ENCODE results near the gene INPP5A. TPM values are rescaled to one million over a fixed set of nuclear protein-coding genes. Genes with fewer than 3 reads are reported as not detected.

The INPP5A gene
- total RNA-seq, 1 experiment from 2014 or later = 14.7 TPM

DNA sequence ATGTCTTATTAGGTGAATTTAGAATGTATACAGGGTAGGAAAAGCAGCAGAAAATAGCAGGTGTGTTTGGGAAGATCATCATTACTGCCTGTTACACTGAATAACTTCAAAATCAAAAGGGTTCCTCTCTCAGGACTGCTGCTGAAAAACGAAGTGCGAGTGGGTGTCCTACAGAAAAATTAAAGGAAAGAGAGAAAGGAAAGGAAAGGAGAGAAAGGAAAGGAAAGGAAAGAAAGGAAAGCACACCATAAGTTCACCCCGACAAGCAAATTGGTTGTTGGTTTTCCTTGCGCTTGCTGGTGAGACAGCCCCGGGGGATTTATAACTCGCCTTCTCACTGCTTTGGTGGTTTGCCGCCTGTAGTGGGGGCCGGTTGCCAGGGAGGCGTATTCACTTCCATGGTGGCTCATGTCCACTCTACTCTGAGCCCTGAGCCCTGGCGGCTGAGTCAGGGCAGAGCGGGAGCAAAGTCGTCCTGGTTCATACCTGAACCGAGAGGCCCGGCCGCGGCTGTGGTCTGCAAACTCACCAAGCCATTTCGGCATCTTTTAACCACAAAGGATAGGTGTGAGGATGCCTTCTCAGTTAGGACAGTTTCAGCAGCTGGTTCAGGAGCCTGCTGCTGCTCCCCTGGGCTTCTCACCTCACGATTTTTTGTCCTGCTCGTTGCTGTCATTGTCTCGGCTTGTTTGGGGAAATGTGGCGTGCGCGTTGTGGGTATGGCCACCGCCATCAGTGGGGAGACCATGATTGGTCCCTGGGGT, 26.1 kb downstream of the INPP5A start:
- ChIA-PET CTCF (interaction anchor here (0.6 kb wide), 1 partner anchor 256 kb away, joined by 3 read pairs; no protein-coding TSS in a partner anchor), POLR2A (no interaction called here)
- H3K9me3 Mint-ChIP-seq (ENCODE audit: unreplicated experiment) = no peaks in the 10 kb centered on the region
- intact Hi-C loops (cut with micrococcal nuclease) = no loop called here
- H3K27ac Mint-ChIP-seq (ENCODE audit: low read depth, unreplicated experiment) = no peak overlapping the region
- H3K4me1 Mint-ChIP-seq (ENCODE audit: insufficient read depth, unreplicated experiment) = peaks cover 13% of the 10 kb centered on the region
- H3K4me3 Mint-ChIP-seq (ENCODE audit: unreplicated experiment) = no peak overlapping the region
- TF ChIP-seq CTCF (IDR thresholded peaks at IDR 0.05; ENCODE audit: unreplicated experiment) = no peak
- DNase-seq (ENCODE audit: unreplicated experiment) = no peak
- H3K27me3 Mint-ChIP-seq (ENCODE audit: insufficient read depth, unreplicated experiment) = no peaks in the 10 kb centered on the region
- H3K36me3 Mint-ChIP-seq (ENCODE audit: insufficient read depth, unreplicated experiment) = peaks cover 9% of the 10 kb centered on the region
- no TSS peak for BruUV-seq (replicated peaks)

GRCh38 chr10:132564249-132564605, 26.6 kb downstream of the INPP5A start:
- Mint-ChIP-seq H3K4me3 (ENCODE audit: unreplicated experiment) (no peak overlapping the region), H3K27me3 (ENCODE audit: insufficient read depth, unreplicated experiment) (no peaks in the 10 kb centered on the region), H3K36me3 (ENCODE audit: insufficient read depth, unreplicated experiment) (peaks cover 6% of the 10 kb centered on the region), H3K4me1 (ENCODE audit: insufficient read depth, unreplicated experiment) (peaks cover 13% of the 10 kb centered on the region), H3K27ac (ENCODE audit: low read depth, unreplicated experiment) (no peak overlapping the region), H3K9me3 (ENCODE audit: unreplicated experiment) (no peaks in the 10 kb centered on the region)
- no peak for DNase-seq (ENCODE audit: unreplicated experiment)
- CTCF ChIA-PET = no interaction called here
- no peak for TF ChIP-seq CTCF (IDR thresholded peaks at IDR 0.05; ENCODE audit: unreplicated experiment)
- intact Hi-C loops (cut with micrococcal nuclease) = no loop called here
- BruUV-seq (replicated peaks) = no TSS peak
- POLR2A ChIA-PET = interaction anchor here (0.7 kb wide), 1 partner anchor 12 kb away, joined by 3 read pairs; no protein-coding TSS in a partner anchor

DNA sequence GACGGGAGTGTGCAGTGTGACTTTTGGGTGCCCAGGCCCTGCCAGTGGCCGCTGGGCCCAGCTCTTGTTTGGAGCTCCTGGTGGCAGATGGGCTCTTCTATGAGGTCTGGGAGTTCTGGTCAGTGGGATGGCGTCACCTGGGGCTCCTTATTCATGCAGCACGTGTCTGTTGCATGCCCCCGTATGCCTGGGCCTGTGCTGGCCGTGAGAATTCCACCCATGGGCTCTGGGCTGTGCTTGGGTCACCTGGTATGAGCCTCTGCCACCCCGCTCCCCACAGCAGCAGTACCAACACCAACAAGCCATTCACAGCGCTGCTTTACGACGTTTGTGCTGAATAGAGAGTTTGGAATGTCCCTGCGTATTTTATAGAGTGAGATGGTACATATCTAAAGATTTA, 27.1 kb downstream of the INPP5A start:
- Mint-ChIP-seq H3K9me3 (ENCODE audit: unreplicated experiment) (no peaks in the 10 kb centered on the region), H3K36me3 (ENCODE audit: insufficient read depth, unreplicated experiment) (peaks cover 4% of the 10 kb centered on the region), H3K27ac (ENCODE audit: low read depth, unreplicated experiment) (no peak overlapping the region), H3K4me1 (ENCODE audit: insufficient read depth, unreplicated experiment) (peaks cover 11% of the 10 kb centered on the region), H3K27me3 (ENCODE audit: insufficient read depth, unreplicated experiment) (no peaks in the 10 kb centered on the region), H3K4me3 (ENCODE audit: unreplicated experiment) (no peak overlapping the region)
- no TSS peak for BruUV-seq (replicated peaks)
- intact Hi-C loops (cut with micrococcal nuclease) = no loop called here
- ChIA-PET CTCF (no interaction called here), POLR2A (interaction anchor here (0.7 kb wide), 1 partner anchor 11 kb away, joined by 3 read pairs; no protein-coding TSS in a partner anchor)
- TF ChIP-seq CTCF (IDR thresholded peaks at IDR 0.05; ENCODE audit: unreplicated experiment) = no peak
- no peak for DNase-seq (ENCODE audit: unreplicated experiment)

- intact Hi-C loops (cut with micrococcal nuclease) = no loop called here
- DNase-seq (ENCODE audit: unreplicated experiment) = peak; percentile 18
- CTCF ChIA-PET = interaction anchor here (0.6 to 0.7 kb wide), 2 partner anchors 68 to 85 kb away, joined by 3 to 4 read pairs; no protein-coding TSS in a partner anchor
- Mint-ChIP-seq H3K27ac (ENCODE audit: low read depth, unreplicated experiment) (no peak overlapping the region), H3K4me3 (ENCODE audit: unreplicated experiment) (no peak overlapping the region), H3K9me3 (ENCODE audit: unreplicated experiment) (no peaks in the 10 kb centered on the region), H3K27me3 (ENCODE audit: insufficient read depth, unreplicated experiment) (no peaks in the 10 kb centered on the region), H3K36me3 (ENCODE audit: insufficient read depth, unreplicated experiment) (peaks cover 4% of the 10 kb centered on the region), H3K4me1 (ENCODE audit: insufficient read depth, unreplicated experiment) (peaks cover 8% of the 10 kb centered on the region)
- no TSS peak for BruUV-seq (replicated peaks)
- POLR2A ChIA-PET = no interaction called here
- no peak for TF ChIP-seq CTCF (IDR thresholded peaks at IDR 0.05; ENCODE audit: unreplicated experiment)
Observed at GRCh38 chr10:132565516-132566209, 28.1 kb downstream of the INPP5A start.
